ENCODE measurements around the gene SMIM1. TPM values are rescaled to one million over a fixed set of nuclear protein-coding genes. Genes with fewer than 3 reads are reported as not detected.

Gene SMIM1
- polyA plus RNA-seq, 1 donor: 6.6 TPM

GRCh38 chr1:3752400-3752945 is 20.1 kb upstream of the SMIM1 start, which contains the start of gene CCDC27:
Gene CCDC27 (plus strand): TSS chr1:3752450. CDS start chr1:3752482, 32 bp downstream.
- no peak for DNase-seq

- no peak for DNase-seq
Observed at GRCh38 chr1:3753656-3754454, 18.7 kb upstream of the SMIM1 start.

GRCh38 chr1:3756394-3756793 is 16.2 kb upstream of the SMIM1 start:
- no peak for DNase-seq

DNA sequence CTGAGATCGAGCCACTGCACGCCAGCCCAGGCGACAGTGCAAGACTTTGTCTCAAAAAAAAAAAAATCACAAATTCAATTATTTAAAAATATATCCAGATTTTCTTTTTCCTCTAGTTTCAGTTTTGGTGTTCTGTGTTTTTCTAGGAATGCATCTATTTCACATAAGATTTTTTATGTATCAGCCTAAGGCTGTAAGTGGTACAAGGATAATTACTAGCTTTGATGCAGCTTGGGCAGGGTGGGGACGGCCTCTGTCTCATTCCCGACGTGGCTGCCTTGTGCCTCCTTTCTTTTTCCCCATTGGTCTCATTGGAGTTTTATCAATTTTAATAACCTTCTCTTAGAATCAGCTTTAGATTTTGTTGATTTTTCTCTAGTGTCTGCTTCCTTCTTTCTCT is 13.4 kb upstream of the SMIM1 start:
- DNase-seq: no peak

- no peak for DNase-seq
Observed at GRCh38 chr1:3759796-3760195, 12.8 kb upstream of the SMIM1 start.

GRCh38 chr1:3761296-3762010 is 11.1 kb upstream of the SMIM1 start:
- DNase-seq: no peak

DNA sequence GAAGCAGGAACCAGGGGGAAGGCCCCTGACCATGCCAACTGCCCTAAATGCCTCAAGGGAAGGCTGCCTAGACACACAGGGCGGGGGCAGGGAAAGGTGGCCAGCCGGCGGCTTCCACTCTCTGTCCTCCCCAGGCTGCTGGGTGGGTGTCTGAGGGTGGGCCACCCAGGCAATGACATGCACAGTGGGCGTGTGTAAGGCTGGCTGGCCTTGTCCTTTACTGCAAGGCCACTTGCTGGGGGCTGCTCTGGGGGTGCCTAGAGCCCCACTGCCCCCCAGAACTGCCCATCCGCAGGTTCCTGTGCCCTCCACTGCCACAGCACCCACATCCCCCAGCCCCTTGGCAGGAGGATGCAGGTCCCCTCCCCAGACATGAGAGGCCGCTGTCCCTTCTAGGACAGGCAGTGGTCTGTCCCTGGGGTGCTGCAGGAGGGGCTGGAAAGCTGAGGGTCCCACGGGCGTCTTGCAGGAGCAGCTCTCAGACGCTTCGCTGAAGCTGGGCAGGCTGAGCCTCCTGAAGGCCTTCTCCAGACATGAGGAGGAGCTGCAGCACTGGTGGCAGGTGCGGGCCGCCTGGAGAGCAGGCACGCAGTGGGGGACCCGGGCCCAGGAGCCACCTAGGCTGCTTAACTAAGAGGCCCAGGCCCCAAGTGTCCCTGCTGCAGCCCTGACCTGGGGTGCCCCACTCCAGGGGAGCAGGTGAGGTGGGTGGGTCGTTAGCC is 10.2 kb upstream of the SMIM1 start:
- no peak for DNase-seq

- DNase-seq: no peak
Observed at GRCh38 chr1:3762873-3763228, 9.7 kb upstream of the SMIM1 start.

- DNase-seq: no peak
Observed at GRCh38 chr1:3763351-3764125, 9.0 kb upstream of the SMIM1 start.

GRCh38 chr1:3767328-3767925 is 5.1 kb upstream of the SMIM1 start:
- no peak for DNase-seq

DNA sequence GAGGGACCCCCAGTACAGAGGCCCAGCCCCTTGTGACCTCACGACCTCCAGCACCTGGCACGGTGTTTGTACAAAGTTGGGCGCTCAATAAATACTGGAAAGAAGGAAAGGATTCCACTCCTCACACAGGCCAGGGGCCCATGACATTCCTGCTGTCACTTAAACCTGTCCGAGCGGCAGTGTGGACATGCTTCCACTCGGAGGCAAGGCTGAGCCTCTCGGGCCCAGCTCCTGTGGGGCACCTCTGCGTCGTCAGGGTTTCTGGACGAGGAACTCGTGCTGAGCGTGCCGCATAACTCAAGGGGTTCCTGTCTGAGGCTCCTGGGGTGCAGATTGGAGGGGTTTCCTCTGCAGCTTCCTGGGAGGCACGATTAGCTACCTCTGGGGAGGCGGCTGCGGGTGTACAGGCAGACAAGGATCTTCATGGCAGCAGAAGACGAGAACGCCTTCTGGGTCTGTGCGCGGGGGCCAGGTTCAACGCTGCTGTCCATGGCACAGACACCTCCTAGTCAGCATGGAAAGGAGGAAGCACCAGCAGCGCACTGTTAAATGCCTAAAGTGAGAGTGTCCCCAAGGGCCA is 3.6 kb upstream of the SMIM1 start:
- DNase-seq: no peak

DNA sequence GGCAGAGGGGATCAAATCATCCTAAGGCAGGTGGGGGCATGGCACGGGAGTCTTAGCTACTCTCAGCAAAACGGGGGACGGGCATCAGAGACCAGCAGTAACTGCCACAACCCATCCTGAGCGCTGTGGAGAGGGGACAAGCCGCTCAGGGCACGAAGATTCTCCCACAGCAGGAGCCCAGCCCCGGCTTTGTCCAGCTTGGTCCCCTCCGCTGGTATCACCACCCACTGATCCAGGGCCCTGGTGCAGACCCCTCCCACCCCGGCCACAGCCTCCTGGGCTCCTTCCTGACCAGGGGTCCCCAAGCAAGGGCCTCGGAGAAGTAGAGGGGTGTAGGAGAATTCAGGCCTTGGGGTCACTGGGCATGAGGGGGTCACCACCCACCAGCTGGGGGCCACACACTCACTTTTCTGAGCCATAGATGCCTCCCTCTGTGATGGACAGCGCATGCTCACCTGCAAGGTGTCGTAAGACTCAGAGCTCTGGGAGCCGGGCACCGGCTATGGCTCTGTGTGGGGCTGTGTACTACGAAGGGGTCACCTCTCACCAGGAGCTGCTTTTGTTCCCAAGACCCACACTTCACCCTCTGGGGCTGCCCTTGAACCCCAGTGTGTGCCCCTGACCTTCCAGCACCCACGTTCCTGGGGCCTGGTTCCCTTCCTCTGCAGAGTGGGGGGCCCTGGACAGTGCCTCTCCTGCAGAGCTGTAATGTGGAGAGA is 2.3 kb upstream of the SMIM1 start:
- DNase-seq: no peak

GRCh38 chr1:3771108-3772026 is 1.2 kb upstream of the SMIM1 start:
- DNase-seq: no peak

GRCh38 chr1:3772027-3772714 is 378 bp upstream of the SMIM1 start:
- DNase-seq: peak; percentile 86

DNA sequence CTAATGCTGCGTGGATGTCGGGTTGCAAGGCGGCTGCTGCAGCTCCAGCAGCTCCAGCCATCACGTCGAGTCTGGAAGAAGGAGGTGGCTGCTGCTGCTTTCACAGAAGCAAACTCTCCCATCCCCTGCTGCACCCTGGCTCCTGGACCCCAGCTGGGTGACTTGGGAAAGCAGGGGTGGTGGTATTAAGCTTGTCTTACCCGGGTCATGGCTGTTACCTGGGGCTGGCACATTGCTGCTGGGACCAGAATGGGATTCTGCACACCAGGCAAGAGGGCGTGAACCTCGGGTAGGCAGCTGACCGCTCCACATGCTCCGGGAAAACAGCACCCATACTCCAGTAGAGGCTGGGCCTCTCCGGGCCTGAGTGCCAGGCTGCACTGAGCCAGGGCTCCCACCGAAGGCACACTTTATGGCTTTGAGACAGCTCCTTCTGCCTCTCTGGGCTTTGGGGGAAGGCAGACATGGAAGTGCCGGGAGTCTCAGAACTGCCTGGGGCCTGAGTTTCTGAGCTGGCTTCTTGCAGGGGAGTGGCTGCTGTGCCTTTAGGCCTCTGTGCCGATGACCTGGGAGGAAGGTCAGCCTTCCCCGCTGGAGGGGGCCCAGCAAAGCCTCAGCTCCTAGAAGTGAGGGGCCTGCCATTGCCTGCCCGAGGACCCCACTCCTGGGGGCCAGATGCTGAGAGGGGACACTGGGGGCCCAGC is 1.2 kb downstream of the SMIM1 start:
- no peak for DNase-seq

DNA sequence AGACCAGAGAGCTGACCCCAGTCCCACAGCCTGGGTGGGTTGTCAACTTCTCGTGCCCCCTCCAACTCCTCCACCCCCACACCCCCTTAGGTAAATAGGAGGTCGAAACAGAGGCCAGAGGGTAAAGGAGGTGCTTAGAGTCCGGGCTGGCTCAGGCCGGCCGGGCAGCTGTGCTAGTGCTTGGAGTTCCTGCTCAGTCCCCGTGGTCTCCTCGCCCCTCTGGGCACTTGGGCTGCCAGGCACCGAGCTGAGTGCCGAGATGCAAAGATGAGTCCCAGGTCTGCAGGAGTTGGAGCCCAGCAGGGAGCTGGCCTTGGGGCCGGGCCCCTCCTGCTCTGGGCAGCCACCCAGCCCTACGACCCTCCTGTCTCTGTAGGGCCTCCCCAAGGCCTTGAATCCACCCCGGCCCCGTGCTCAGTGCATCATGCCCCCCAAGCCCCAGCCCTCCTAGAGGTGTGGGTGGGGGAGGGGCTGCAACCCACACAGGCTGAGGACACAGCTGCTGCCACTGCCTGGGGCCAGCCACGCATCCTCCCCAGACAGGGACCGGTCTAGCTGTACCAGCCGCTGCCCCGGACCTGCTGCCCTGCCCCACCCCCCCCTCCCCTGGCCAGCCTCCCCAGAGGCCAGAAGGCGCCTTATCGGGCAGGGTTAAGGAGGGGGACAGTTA is 1.9 kb downstream of the SMIM1 start:
- DNase-seq: no peak

DNA sequence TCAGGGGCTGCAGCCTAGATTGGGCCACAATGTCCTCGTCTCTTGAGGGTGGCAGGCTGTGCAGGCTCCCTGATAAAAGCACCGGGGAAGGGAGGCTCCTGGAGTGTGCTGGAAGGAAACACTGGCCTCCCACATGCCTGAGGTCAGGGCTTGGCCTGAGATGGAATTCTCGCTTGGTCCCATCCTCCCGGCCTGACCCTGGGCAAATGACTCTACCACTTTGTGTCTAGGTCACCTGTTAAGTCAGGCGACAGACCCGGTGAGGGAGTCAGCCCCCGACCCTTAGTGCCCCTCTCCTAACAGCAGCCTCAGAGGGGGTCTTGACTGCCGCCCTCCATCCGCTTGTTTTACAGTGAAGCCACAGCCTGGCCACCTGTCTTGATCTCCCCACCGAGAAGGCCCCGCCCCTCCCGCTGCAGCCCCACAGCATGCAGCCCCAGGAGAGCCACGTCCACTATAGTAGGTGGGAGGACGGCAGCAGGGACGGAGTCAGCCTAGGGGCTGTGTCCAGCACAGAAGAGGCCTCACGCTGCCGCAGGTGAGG is 2.5 kb downstream of the SMIM1 start:
- no peak for DNase-seq

Data from left kidney (tissue), 2 donors.